ENCODE measurements around the gene MYBPC2. TPM values are rescaled to one million over a fixed set of nuclear protein-coding genes. Genes with fewer than 3 reads are reported as not detected.

Gene MYBPC2
- total RNA-seq, 1 donor from 2014 or later, result not detected

DNA sequence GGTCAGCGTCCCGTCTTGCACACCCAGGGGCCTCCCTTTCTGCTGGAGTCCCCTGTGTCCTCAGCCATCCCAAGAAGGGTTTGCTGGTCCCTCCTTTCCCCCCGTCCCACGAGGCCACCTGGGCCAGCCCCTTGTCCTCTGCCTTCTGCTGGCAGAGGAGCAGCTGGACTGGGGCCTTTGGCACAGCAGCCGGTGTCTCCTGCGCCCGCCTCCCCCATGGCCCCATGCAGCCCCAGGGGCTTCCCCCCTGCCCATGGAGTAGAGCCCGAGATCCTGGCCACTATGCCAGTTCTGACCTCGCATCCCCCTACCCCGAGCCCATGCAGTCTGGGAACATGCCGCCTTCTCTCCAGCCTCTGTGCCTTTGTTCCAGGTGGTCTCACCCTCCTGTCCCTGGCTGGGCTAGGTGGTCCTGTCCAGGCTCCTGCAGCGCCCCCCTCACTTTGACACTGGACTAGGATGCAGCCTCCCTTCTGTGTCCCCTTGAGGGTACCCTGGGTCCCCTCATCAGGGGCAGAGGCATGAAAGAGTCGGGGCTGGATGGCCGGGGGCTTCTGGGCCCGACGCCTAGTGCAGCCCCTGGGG is 49.7 kb downstream of the MYBPC2 start:
- no peak overlapping the region for H3K4me3 Mint-ChIP-seq (ENCODE audit: unreplicated experiment)
- no peak overlapping the region for H3K27ac Mint-ChIP-seq (ENCODE audit: unreplicated experiment)
- peaks cover 27% of the 10 kb centered on the region for H3K9me3 Mint-ChIP-seq (ENCODE audit: unreplicated experiment)
- Histone ChIP-seq H2AFZ (ENCODE audit: low read depth, low read length) (no peak overlapping the region), H3K9me3 (ENCODE audit: insufficient read depth, low read depth, low read length) (no peaks in the 10 kb centered on the region), H3K4me1 (ENCODE audit: insufficient read depth, low read length) (peaks cover 2% of the 10 kb centered on the region), H3K27me3 (ENCODE audit: insufficient read depth, low read length) (no peaks in the 10 kb centered on the region), H3K4me2 (ENCODE audit: low read length) (no peak overlapping the region), H4K20me1 (ENCODE audit: insufficient read depth, low read length) (peaks cover 16% of the 10 kb centered on the region), H3K79me2 (ENCODE audit: insufficient read depth, low read length) (peaks cover 22% of the 10 kb centered on the region), H3K9ac (ENCODE audit: low read length) (no peak overlapping the region), H3K36me3 (ENCODE audit: insufficient read depth, low read length) (peaks cover 4% of the 10 kb centered on the region), H3K27ac (ENCODE audit: low read depth, low read length) (no peak overlapping the region), H3K4me3 (ENCODE audit: insufficient read depth, low read depth, low read length) (no peak overlapping the region)
- H3K36me3 Mint-ChIP-seq (ENCODE audit: low read depth, unreplicated experiment), result no peaks in the 10 kb centered on the region
- FAIRE-seq (no peak), DNase-seq (ENCODE audit: low read depth) (no peak)
- no peaks in the 10 kb centered on the region for H3K27me3 Mint-ChIP-seq (ENCODE audit: low read depth, unreplicated experiment)
- TF ChIP-seq, protein P1, sequence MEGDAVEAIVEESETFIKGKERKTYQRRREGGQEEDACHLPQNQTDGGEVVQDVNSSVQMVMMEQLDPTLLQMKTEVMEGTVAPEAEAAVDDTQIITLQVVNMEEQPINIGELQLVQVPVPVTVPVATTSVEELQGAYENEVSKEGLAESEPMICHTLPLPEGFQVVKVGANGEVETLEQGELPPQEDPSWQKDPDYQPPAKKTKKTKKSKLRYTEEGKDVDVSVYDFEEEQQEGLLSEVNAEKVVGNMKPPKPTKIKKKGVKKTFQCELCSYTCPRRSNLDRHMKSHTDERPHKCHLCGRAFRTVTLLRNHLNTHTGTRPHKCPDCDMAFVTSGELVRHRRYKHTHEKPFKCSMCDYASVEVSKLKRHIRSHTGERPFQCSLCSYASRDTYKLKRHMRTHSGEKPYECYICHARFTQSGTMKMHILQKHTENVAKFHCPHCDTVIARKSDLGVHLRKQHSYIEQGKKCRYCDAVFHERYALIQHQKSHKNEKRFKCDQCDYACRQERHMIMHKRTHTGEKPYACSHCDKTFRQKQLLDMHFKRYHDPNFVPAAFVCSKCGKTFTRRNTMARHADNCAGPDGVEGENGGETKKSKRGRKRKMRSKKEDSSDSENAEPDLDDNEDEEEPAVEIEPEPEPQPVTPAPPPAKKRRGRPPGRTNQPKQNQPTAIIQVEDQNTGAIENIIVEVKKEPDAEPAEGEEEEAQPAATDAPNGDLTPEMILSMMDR (IDR thresholded peaks at IDR 0.05; ENCODE audit: insufficient read depth, low read depth, low read length), result no peak
- no peak for TF ChIP-seq EZH2 (IDR thresholded peaks at IDR 0.05; ENCODE audit: insufficient read depth, low read length)
- H3K4me1 Mint-ChIP-seq (ENCODE audit: low read depth, unreplicated experiment), result no peaks in the 10 kb centered on the region

DNA sequence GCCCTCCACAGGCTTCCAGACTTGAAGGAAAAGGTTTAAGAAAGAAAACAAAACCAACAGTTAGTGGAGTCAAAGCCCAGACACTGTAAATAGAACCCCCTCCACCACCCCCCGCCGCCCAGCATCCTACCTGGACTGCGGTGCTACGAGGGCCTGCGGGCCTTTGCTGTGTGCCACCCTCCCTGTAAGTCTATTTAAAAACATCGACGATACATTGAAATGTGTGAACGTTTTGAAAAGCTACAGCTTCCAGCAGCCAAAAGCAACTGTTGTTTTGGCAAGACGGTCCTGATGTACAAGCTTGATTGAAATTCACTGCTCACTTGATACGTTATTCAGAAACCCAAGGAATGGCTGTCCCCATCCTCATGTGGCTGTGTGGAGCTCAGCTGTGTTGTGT is 50.2 kb downstream of the MYBPC2 start:
- no peaks in the 10 kb centered on the region for H3K27me3 ChIP-seq (ENCODE audit: insufficient read depth, low read length)
- TF ChIP-seq EZH2 (IDR thresholded peaks at IDR 0.05; ENCODE audit: insufficient read depth, low read length), result no peak
- TF ChIP-seq, protein P1 (IDR thresholded peaks at IDR 0.05; ENCODE audit: insufficient read depth, low read depth, low read length), result no peak
- H3K9me3 ChIP-seq (ENCODE audit: insufficient read depth, low read depth, low read length), result no peaks in the 10 kb centered on the region
- Mint-ChIP-seq H3K27ac (ENCODE audit: unreplicated experiment) (no peak overlapping the region), H3K36me3 (ENCODE audit: low read depth, unreplicated experiment) (no peaks in the 10 kb centered on the region), H3K9me3 (ENCODE audit: unreplicated experiment) (peaks cover 26% of the 10 kb centered on the region), H3K27me3 (ENCODE audit: low read depth, unreplicated experiment) (no peaks in the 10 kb centered on the region), H3K4me3 (ENCODE audit: unreplicated experiment) (no peak overlapping the region), H3K4me1 (ENCODE audit: low read depth, unreplicated experiment) (no peaks in the 10 kb centered on the region)
- peaks cover 11% of the 10 kb centered on the region for H4K20me1 ChIP-seq (ENCODE audit: insufficient read depth, low read length)
- no peaks in the 10 kb centered on the region for H3K4me1 ChIP-seq (ENCODE audit: insufficient read depth, low read length)
- no peak for DNase-seq (ENCODE audit: low read depth)
- H3K4me2 ChIP-seq (ENCODE audit: low read length), result no peak overlapping the region
- no peak overlapping the region for H3K9ac ChIP-seq (ENCODE audit: low read length)
- H3K4me3 ChIP-seq (ENCODE audit: insufficient read depth, low read depth, low read length), result no peak overlapping the region
- no peak overlapping the region for H2AFZ ChIP-seq (ENCODE audit: low read depth, low read length)
- no peak overlapping the region for H3K27ac ChIP-seq (ENCODE audit: low read depth, low read length)
- no peak for FAIRE-seq
- peaks cover 4% of the 10 kb centered on the region for H3K36me3 ChIP-seq (ENCODE audit: insufficient read depth, low read length)
- peaks cover 16% of the 10 kb centered on the region for H3K79me2 ChIP-seq (ENCODE audit: insufficient read depth, low read length)

DNA sequence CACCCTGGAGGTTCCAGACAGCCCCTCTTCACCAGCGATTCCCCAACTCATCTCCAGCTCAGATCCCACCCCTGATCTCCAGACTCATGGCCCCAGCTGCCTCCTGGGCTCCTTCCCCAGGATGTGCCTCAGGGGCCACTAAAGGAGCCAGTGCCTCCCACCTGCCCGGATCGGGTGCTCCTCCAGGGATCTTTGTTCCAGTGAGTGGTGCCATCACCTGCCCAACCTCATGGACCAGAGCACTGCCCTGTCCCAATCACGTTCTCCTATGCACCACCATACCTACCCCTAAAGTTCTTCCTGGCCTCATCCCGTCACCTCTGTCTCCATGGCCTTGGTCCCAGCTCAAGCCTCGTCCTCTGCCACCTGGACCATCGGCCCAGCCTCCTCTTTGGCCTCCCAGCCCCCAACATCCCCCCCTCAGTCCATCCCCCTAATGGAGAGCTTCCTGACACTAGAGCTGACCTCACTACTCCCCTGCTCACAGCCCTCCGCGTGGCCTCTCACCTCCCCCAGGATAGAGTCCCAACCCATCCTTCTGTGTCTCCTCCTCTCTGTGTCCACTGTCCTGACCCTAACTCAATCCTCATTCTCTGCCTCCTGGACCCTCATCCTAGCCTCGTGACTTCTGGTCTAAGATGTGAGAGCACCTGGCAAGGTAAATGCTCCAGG is 52.7 kb downstream of the MYBPC2 start:
- no peak overlapping the region for H3K4me2 ChIP-seq (ENCODE audit: low read length)
- TF ChIP-seq, protein P1 (IDR thresholded peaks at IDR 0.05; ENCODE audit: insufficient read depth, low read depth, low read length), result no peak
- no peak for TF ChIP-seq EZH2 (IDR thresholded peaks at IDR 0.05; ENCODE audit: insufficient read depth, low read length)
- no peak overlapping the region for H3K4me3 ChIP-seq (ENCODE audit: insufficient read depth, low read depth, low read length)
- H3K36me3 Mint-ChIP-seq (ENCODE audit: low read depth, unreplicated experiment), result no peaks in the 10 kb centered on the region
- H3K27me3 Mint-ChIP-seq (ENCODE audit: low read depth, unreplicated experiment), result no peaks in the 10 kb centered on the region
- no peak overlapping the region for H3K4me3 Mint-ChIP-seq (ENCODE audit: unreplicated experiment)
- H3K27ac ChIP-seq (ENCODE audit: low read depth, low read length), result no peak overlapping the region
- no peak overlapping the region for H2AFZ ChIP-seq (ENCODE audit: low read depth, low read length)
- DNase-seq (ENCODE audit: low read depth) (no peak), FAIRE-seq (no peak)
- no peaks in the 10 kb centered on the region for H3K4me1 ChIP-seq (ENCODE audit: insufficient read depth, low read length)
- peaks cover 11% of the 10 kb centered on the region for H4K20me1 ChIP-seq (ENCODE audit: insufficient read depth, low read length)
- H3K9me3 ChIP-seq (ENCODE audit: insufficient read depth, low read depth, low read length), result no peaks in the 10 kb centered on the region
- no peak overlapping the region for H3K27ac Mint-ChIP-seq (ENCODE audit: unreplicated experiment)
- peaks cover 33% of the 10 kb centered on the region for H3K9me3 Mint-ChIP-seq (ENCODE audit: unreplicated experiment)
- no peak overlapping the region for H3K9ac ChIP-seq (ENCODE audit: low read length)
- H3K27me3 ChIP-seq (ENCODE audit: insufficient read depth, low read length), result no peaks in the 10 kb centered on the region
- peaks cover 4% of the 10 kb centered on the region for H3K36me3 ChIP-seq (ENCODE audit: insufficient read depth, low read length)
- H3K4me1 Mint-ChIP-seq (ENCODE audit: low read depth, unreplicated experiment), result no peaks in the 10 kb centered on the region
- no peaks in the 10 kb centered on the region for H3K79me2 ChIP-seq (ENCODE audit: insufficient read depth, low read length)
